ENCODE measurements around the gene MYBPC2.

The MYBPC2 gene

GRCh38 chr19:50475101-50475568 is 42.4 kb downstream of the MYBPC2 start:
- Histone ChIP-seq H3K27me3 (replicated peaks in 2 of 5; ENCODE audit: control insufficient read depth in 4 of 5, insufficient read depth in 5 of 5, low read length in 4 of 5) (no peaks in the 10 kb centered on the region), H3K27ac (ENCODE audit: insufficient read depth in 1 of 2, low read depth in 1 of 2, low read length in 2 of 2, poor library complexity in 1 of 2, severe bottlenecking in 2 of 2) (no peak overlapping the region), H3K4me3 (ENCODE audit: control insufficient read depth in 1 of 7, extremely low read depth in 1 of 7, insufficient read depth in 4 of 7, low read depth in 2 of 7, low read length in 6 of 7) (no peak overlapping the region), H3K4me1 (ENCODE audit: control extremely low read depth in 1 of 4, control insufficient read depth in 4 of 4, insufficient read depth in 4 of 4, low read length in 3 of 4) (peaks cover 0 to 16% (median 11%) of the 10 kb centered on the region in 4 experiments), H3K36me3 (ENCODE audit: control insufficient read depth in 4 of 4, insufficient read depth in 4 of 4, low read length in 3 of 4) (peaks cover 5 to 25% (median 19%) of the 10 kb centered on the region in 4 experiments), H3K9me3 (ENCODE audit: control extremely low read depth in 1 of 5, control insufficient read depth in 4 of 5, insufficient read depth in 2 of 5, low read depth in 1 of 5, low read length in 4 of 5) (peaks cover 0 to 7% (median 0%) of the 10 kb centered on the region in 5 experiments)
- CTCF ChIA-PET: interaction anchor here (1.1 to 1.3 kb wide), 2 partner anchors 9 to 12 kb away, joined by 4 to 5 read pairs; no protein-coding TSS in a partner anchor
- no peak for DNase-seq
- POLR2A ChIA-PET: interaction anchor here (0.6 kb wide), 1 partner anchor 98 kb away, joined by 3 read pairs; no protein-coding TSS in a partner anchor
- 90% methylated on average over 11 of the region's 12 CpGs for WGBS (ENCODE audit: insufficient coverage)

- H3K4me3 ChIP-seq (ENCODE audit: control insufficient read depth in 1 of 7, extremely low read depth in 1 of 7, insufficient read depth in 4 of 7, low read depth in 2 of 7, low read length in 6 of 7): peak overlapping the region in 1 of 7 experiments; percentile 98
- WGBS (ENCODE audit: insufficient coverage): 84% methylated on average over 28 of the region's 29 CpGs
- H3K36me3 ChIP-seq (ENCODE audit: control insufficient read depth in 4 of 4, insufficient read depth in 4 of 4, low read length in 3 of 4): peaks cover 5 to 31% (median 22%) of the 10 kb centered on the region in 4 experiments
- H3K4me1 ChIP-seq (ENCODE audit: control extremely low read depth in 1 of 4, control insufficient read depth in 4 of 4, insufficient read depth in 4 of 4, low read length in 3 of 4): peaks cover 0 to 16% (median 11%) of the 10 kb centered on the region in 4 experiments
- CTCF ChIA-PET: no interaction called here
- DNase-seq: no peak
- H3K9me3 ChIP-seq (ENCODE audit: control extremely low read depth in 1 of 5, control insufficient read depth in 4 of 5, insufficient read depth in 2 of 5, low read depth in 1 of 5, low read length in 4 of 5): peaks cover 0 to 7% (median 0%) of the 10 kb centered on the region in 5 experiments
- no peak overlapping the region for H3K27ac ChIP-seq (ENCODE audit: insufficient read depth in 1 of 2, low read depth in 1 of 2, low read length in 2 of 2, poor library complexity in 1 of 2, severe bottlenecking in 2 of 2)
- no peaks in the 10 kb centered on the region for H3K27me3 ChIP-seq (replicated peaks in 2 of 5; ENCODE audit: control insufficient read depth in 4 of 5, insufficient read depth in 5 of 5, low read length in 4 of 5)
- POLR2A ChIA-PET: no interaction called here
Measured at GRCh38 chr19:50475736-50476223, 43.1 kb downstream of the MYBPC2 start.

- 4% methylated on average over 47 of the region's 58 CpGs for WGBS (ENCODE audit: insufficient coverage)
- ChIA-PET CTCF (no interaction called here), POLR2A (no interaction called here)
- Histone ChIP-seq H3K9me3 (ENCODE audit: control extremely low read depth in 1 of 5, control insufficient read depth in 4 of 5, insufficient read depth in 2 of 5, low read depth in 1 of 5, low read length in 4 of 5) (peaks cover 0 to 7% (median 0%) of the 10 kb centered on the region in 5 experiments), H3K36me3 (ENCODE audit: control insufficient read depth in 4 of 4, insufficient read depth in 4 of 4, low read length in 3 of 4) (peaks cover 5 to 37% (median 26%) of the 10 kb centered on the region in 4 experiments), H3K27me3 (replicated peaks in 2 of 5; ENCODE audit: control insufficient read depth in 4 of 5, insufficient read depth in 5 of 5, low read length in 4 of 5) (no peaks in the 10 kb centered on the region), H3K4me3 (ENCODE audit: control insufficient read depth in 1 of 7, extremely low read depth in 1 of 7, insufficient read depth in 4 of 7, low read depth in 2 of 7, low read length in 6 of 7) (peak within 1 kb of the TSS; percentile 84 to 98 (median 89)), H3K27ac (ENCODE audit: insufficient read depth in 1 of 2, low read depth in 1 of 2, low read length in 2 of 2, poor library complexity in 1 of 2, severe bottlenecking in 2 of 2) (peak within 1 kb of the TSS; percentile 33 to 81), H3K4me1 (ENCODE audit: control extremely low read depth in 1 of 4, control insufficient read depth in 4 of 4, insufficient read depth in 4 of 4, low read length in 3 of 4) (peaks cover 0 to 16% (median 11%) of the 10 kb centered on the region in 4 experiments)
- peak; percentile 96 to 97 (median 97) for DNase-seq
Measured at GRCh38 chr19:50476224-50476906, 43.7 kb downstream of the MYBPC2 start, which contains the start of the genes EMC10 and GARIN5A. TSS of gene EMC10 (plus strand) at chr19:50476507. CDS start at chr19:50476545, 38 bp downstream. TSS of gene GARIN5A (minus strand) at chr19:50476848. CDS start at chr19:50476388, 460 bp downstream.

- ChIA-PET CTCF (no interaction called here), POLR2A (no interaction called here)
- peak overlapping the region; percentile 33 to 81 for H3K27ac ChIP-seq (ENCODE audit: insufficient read depth in 1 of 2, low read depth in 1 of 2, low read length in 2 of 2, poor library complexity in 1 of 2, severe bottlenecking in 2 of 2)
- no peak for DNase-seq
- H3K4me3 ChIP-seq (ENCODE audit: control insufficient read depth in 1 of 7, extremely low read depth in 1 of 7, insufficient read depth in 4 of 7, low read depth in 2 of 7, low read length in 6 of 7): peak overlapping the region; percentile 84 to 98 (median 89)
- 22% methylated on average over 17 of the region's 20 CpGs for WGBS (ENCODE audit: insufficient coverage)
- peaks cover 0 to 16% (median 11%) of the 10 kb centered on the region in 4 experiments for H3K4me1 ChIP-seq (ENCODE audit: control extremely low read depth in 1 of 4, control insufficient read depth in 4 of 4, insufficient read depth in 4 of 4, low read length in 3 of 4)
- peaks cover 5 to 39% (median 29%) of the 10 kb centered on the region in 4 experiments for H3K36me3 ChIP-seq (ENCODE audit: control insufficient read depth in 4 of 4, insufficient read depth in 4 of 4, low read length in 3 of 4)
- no peaks in the 10 kb centered on the region for H3K27me3 ChIP-seq (replicated peaks in 2 of 5; ENCODE audit: control insufficient read depth in 4 of 5, insufficient read depth in 5 of 5, low read length in 4 of 5)
- peaks cover 0 to 7% (median 0%) of the 10 kb centered on the region in 5 experiments for H3K9me3 ChIP-seq (ENCODE audit: control extremely low read depth in 1 of 5, control insufficient read depth in 4 of 5, insufficient read depth in 2 of 5, low read depth in 1 of 5, low read length in 4 of 5)
Measured at GRCh38 chr19:50476907-50477238, 44.2 kb downstream of the MYBPC2 start.

- CTCF ChIA-PET: interaction anchor here (1.1 to 1.7 kb wide), 3 partner anchors 17 to 107 kb away, joined by 3 to 5 read pairs (median 3); no protein-coding TSS in a partner anchor
- Histone ChIP-seq H3K36me3 (ENCODE audit: control insufficient read depth in 4 of 4, insufficient read depth in 4 of 4, low read length in 3 of 4) (peaks cover 5 to 47% (median 36%) of the 10 kb centered on the region in 4 experiments), H3K4me3 (ENCODE audit: control insufficient read depth in 1 of 7, extremely low read depth in 1 of 7, insufficient read depth in 4 of 7, low read depth in 2 of 7, low read length in 6 of 7) (peak overlapping the region in 3 of 7 experiments; percentile 89 to 98 (median 95)), H3K9me3 (ENCODE audit: control extremely low read depth in 1 of 5, control insufficient read depth in 4 of 5, insufficient read depth in 2 of 5, low read depth in 1 of 5, low read length in 4 of 5) (peaks cover 0 to 7% (median 0%) of the 10 kb centered on the region in 5 experiments), H3K27me3 (replicated peaks in 2 of 5; ENCODE audit: control insufficient read depth in 4 of 5, insufficient read depth in 5 of 5, low read length in 4 of 5) (no peaks in the 10 kb centered on the region), H3K27ac (ENCODE audit: insufficient read depth in 1 of 2, low read depth in 1 of 2, low read length in 2 of 2, poor library complexity in 1 of 2, severe bottlenecking in 2 of 2) (no peak overlapping the region), H3K4me1 (ENCODE audit: control extremely low read depth in 1 of 4, control insufficient read depth in 4 of 4, insufficient read depth in 4 of 4, low read length in 3 of 4) (peaks cover 0 to 16% (median 11%) of the 10 kb centered on the region in 4 experiments)
- DNase-seq: no peak
- 99% methylated on average over 14 of the region's 17 CpGs for WGBS (ENCODE audit: insufficient coverage)
- POLR2A ChIA-PET: no interaction called here
Measured at GRCh38 chr19:50477751-50478515, 45.2 kb downstream of the MYBPC2 start.

- Histone ChIP-seq H3K27ac (ENCODE audit: insufficient read depth in 1 of 2, low read depth in 1 of 2, low read length in 2 of 2, poor library complexity in 1 of 2, severe bottlenecking in 2 of 2) (no peak overlapping the region), H3K4me1 (ENCODE audit: control extremely low read depth in 1 of 4, control insufficient read depth in 4 of 4, insufficient read depth in 4 of 4, low read length in 3 of 4) (peaks cover 0 to 16% (median 11%) of the 10 kb centered on the region in 4 experiments), H3K27me3 (replicated peaks in 2 of 5; ENCODE audit: control insufficient read depth in 4 of 5, insufficient read depth in 5 of 5, low read length in 4 of 5) (no peaks in the 10 kb centered on the region), H3K36me3 (ENCODE audit: control insufficient read depth in 4 of 4, insufficient read depth in 4 of 4, low read length in 3 of 4) (peaks cover 5 to 53% (median 42%) of the 10 kb centered on the region in 4 experiments), H3K4me3 (ENCODE audit: control insufficient read depth in 1 of 7, extremely low read depth in 1 of 7, insufficient read depth in 4 of 7, low read depth in 2 of 7, low read length in 6 of 7) (no peak overlapping the region), H3K9me3 (ENCODE audit: control extremely low read depth in 1 of 5, control insufficient read depth in 4 of 5, insufficient read depth in 2 of 5, low read depth in 1 of 5, low read length in 4 of 5) (peaks cover 0 to 7% (median 0%) of the 10 kb centered on the region in 5 experiments)
- DNase-seq: peak; percentile 36 to 59 (median 50)
- POLR2A ChIA-PET: no interaction called here
- CTCF ChIA-PET: interaction anchor here (1.1 to 1.7 kb wide), 4 partner anchors 19 to 108 kb away, joined by 3 to 5 read pairs (median 4); no protein-coding TSS in a partner anchor
- WGBS (ENCODE audit: insufficient coverage): 92% methylated on average over 10 of the region's 19 CpGs
Measured at GRCh38 chr19:50478901-50479715, 46.4 kb downstream of the MYBPC2 start.

Measured in common myeloid progenitor, CD34-positive (primary cell).